ENCODE results near the gene KRTAP5-7.
"Not testable (repeated sequence)": the region's sequence is repeated elsewhere in the genome, so short reads cannot be mapped to it uniquely, and the experiment has no call there.

KRTAP5-7 gene

GRCh38 chr11:71535825-71536224, 8.8 kb downstream of the KRTAP5-7 start:
- no peak for DNase-seq

DNA sequence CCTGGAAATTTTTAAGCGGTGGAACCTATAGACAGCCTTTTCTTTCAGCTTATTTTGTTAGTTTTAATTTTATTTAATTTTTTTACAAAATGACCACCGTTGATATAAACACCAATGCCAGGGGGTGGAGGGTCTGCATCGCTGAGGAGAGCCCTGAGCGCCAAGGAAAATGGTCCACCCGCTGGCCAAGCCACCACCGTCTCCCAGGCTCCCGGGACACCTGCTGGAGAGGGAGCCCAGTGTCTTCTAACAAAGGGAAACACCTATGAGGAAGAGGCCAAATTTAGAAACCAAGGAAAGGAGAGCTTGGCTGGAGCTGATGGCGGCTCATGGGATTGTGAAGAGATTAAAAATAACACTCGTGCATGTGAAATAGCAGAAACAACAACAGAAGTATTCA, 10.5 kb downstream of the KRTAP5-7 start:
- DNase-seq, result no peak

- not testable (repeated sequence) for DNase-seq
Observed at GRCh38 chr11:71537977-71538665, 11.1 kb downstream of the KRTAP5-7 start, which contains the start of gene KRTAP5-8. Gene KRTAP5-8, plus strand, starts transcription at chr11:71538025. Its CDS starts 31 bp downstream, at chr11:71538056.

- DNase-seq, result no peak
Observed at GRCh38 chr11:71538666-71538990, 11.6 kb downstream of the KRTAP5-7 start.

DNA sequence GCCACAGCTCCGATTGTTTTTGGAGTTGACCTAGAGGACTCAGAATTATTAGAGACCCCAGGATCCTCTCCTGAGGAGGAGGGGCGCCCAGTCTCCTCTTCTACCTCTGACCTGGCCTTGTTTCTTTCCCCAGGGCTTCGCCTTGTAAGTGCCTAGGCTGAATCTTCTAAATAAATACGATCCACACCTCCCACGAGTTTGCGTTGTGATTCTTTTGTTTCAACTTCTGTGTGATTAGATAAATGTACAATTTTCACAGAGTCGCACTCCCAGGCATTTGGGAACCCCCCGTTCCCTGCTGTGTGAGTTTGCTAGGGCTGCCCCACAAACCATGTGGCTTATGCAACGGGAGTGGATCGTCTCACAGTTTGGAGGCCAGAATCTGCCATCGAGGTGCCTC, 11.9 kb downstream of the KRTAP5-7 start:
- no peak for DNase-seq

DNA sequence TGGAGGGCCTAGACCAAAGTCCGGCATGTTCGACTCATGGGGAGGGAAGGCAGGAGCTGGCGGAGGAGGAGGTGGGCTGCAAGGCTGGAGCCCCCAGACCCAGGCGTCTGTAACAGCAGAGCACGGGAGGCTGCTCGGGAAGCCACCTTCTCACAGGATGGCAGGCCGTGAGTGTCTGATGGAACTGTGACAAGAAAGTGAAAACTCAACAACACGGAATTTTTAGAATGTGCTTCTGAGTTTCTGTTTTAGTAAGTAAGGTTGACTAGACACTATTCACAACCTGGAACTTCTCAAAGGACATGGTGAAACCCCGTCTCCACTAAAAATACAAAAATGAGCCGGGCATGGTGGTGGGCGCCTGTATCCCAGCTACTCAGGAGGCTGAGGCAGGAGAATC, 12.9 kb downstream of the KRTAP5-7 start:
- DNase-seq, result not testable (repeated sequence)

DNA sequence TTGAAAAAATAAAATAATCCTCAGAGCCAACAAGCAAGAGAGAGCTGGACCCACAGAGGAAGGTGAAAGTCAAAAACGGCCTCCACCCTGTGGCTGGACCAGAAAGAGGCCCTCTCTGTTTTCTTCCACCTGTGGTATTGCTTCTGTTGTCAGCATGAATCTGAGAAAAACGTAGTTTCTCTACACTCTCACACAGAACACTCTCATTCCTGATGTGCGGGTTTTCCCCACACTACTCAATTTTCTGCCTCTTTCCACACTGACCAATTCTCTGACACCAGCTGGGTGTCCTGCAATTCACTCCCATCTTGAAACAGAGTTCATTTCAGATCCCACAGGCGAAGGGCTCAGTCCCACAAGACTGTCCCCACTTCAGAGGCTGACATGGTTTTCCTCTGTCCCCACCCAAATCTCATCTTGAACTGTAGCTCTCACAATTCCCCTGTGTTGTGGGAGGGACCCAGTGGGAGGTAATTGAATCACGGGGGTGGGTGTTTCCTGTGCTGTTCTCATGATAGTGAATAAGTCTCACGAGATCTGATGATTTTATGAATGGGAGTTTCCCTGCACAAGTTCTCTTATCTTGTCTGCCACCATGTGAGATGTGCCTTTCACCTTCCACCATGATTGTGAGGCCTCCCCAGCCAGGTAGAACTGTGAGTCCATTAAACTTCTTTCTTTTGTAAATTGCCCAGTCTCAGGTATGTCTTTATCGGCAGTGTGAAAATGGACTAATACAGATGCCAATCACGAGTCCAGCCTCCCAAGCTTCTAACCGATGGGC, 13.6 kb downstream of the KRTAP5-7 start:
- DNase-seq, result not testable (repeated sequence)

GRCh38 chr11:71542382-71542781, 15.3 kb downstream of the KRTAP5-7 start:
- no peak for DNase-seq

DNA sequence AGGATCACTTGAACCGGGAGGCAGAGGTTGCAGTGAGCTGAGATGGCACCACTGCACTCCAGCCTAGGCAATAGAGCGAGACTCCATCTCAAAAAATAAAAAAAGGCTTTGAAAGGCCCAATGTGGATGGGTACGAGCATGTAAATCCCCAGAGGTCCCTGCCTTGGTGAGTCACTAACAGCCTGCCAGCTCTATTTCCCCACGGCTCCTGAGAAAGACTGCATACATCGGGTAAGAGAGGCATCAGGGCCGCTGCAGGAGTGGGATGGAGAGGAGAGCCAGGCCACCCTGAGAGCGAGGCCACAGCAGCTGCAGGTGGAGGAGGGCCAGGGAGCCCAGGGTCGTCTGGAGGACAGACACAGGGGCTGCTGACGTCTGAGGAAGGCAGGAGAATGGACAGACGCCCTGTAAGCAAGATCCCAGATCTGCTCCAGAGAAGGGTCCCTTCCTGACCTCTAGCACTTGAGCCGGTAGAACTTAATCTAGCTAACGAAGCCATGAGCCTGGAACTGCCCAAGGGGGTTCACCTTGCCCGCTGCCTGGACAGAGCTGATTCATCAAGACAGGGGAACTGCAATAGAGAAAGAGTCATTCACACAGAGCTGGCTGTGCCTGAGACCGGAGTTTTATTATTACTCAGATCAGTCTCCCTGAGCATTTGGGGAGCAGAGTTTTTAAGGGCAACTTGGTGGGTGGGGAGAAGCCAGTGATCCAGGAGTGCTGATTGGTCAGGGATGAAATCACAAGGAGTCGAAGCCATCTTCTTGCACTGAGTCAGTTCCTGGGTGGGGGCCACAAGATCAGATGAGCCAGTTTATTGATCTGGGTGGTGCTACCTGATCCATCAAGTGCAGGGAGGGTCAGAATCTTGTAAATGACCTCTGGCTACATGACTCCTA, 16.1 kb downstream of the KRTAP5-7 start:
- DNase-seq, result no peak

GRCh38 chr11:71543866-71544265, 16.8 kb downstream of the KRTAP5-7 start:
- no peak for DNase-seq

DNA sequence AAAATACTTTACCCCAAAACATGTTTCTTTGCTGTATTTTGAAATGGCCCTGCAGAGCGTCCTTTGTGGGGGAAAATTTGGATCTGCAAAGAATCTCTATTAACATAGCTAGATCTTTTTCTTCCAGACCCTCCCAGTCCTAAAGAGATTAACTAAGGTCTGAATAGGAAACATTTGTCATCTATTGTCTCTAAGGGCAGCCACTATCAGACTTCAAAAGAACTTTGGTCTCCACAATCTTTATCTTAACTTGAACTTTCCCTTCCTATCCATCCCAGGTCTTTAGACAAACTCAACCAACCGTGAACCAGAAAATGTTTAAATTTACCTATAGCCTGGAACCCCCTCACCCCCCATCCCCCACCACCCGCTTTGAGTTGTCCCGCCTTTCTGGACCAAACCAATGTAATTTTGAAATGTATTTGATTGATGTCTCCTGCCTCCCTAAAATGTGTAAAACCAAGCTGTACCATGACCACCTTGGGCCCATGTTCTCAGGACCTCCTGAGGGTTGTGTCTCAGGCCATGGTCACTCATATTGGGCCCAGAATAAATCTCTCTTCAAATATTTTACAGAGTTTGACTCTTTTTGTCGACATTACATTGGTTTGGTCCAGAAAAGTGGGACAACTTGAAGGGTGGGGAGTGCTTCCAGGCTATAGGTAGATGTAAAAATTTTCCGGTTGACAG, 17.6 kb downstream of the KRTAP5-7 start:
- DNase-seq, result no peak

- no peak for DNase-seq
Observed at GRCh38 chr11:71545405-71545966, 18.4 kb downstream of the KRTAP5-7 start.

DNA sequence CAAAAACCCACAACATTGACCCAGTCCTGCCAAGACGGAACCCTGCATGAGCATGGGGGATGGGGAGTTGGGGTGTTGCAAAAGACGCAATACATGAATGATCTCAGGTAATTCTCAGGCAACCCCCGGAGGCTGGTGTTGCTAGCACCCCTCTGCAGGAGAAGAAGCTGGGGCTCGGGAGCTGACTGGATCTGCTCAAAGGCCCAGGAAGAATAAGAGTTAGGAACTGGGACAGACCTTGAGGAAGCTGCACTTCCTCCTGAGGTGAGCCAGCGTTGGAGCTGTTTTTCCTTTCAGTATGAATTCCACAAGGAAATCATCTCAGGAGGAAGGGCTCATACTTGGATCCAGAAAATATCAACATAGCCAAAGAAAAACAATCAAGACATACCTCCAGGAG, 21.1 kb downstream of the KRTAP5-7 start, which contains the start of gene KRTAP5-9:
Gene KRTAP5-9 (plus strand): TSS at position 301 of the 400 bp plus-strand sequence. CDS start 238 bp downstream, outside the sequence.
- DNase-seq, result no peak

- DNase-seq, result no peak
Observed at GRCh38 chr11:71548716-71549151, 21.7 kb downstream of the KRTAP5-7 start.

DNA sequence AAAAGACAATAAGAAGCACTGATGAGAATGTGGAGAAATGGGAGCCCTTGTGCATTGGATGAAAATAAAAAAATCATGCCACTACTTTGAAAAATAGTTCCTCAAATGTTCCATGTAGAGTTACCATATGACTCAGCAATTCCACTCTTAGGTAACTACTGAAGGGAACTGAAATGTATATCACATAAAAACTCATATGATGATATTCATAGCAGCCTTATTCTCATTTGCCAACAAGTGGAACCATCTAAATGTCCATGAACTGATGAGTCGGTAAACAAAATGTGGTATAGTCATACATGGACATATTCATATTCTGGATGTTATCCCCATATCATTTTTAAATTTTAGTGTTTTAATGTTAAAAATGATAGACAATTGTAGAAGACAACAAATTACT, 24.6 kb downstream of the KRTAP5-7 start:
- DNase-seq, result no peak

- no peak for DNase-seq
Observed at GRCh38 chr11:71554996-71555395, 27.9 kb downstream of the KRTAP5-7 start.

DNA sequence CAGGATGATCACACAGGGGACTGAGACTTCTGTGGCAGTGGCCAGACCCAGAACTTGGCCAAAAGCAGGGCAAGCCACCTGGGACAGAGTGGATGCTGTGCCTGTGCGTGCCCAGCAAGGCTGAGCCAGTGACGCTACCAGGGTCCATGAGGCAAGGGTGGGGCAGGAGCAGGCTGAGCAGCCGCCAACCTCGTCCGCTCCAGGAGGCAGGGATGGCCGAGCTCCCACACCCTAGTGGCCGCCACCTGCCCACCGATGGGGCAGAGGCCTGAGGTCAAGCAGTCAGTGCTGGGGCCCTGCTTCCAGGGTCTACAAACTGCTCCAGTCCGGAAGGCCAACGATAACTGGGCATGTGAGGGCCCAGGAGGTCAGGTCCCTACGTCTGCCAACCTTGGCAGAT, 28.4 kb downstream of the KRTAP5-7 start:
- DNase-seq, result no peak

- DNase-seq, result no peak
Observed at GRCh38 chr11:71556018-71556417, 29.0 kb downstream of the KRTAP5-7 start.

GRCh38 chr11:71557257-71557656, 30.2 kb downstream of the KRTAP5-7 start:
- no peak for DNase-seq

GRCh38 chr11:71558996-71559395, 31.9 kb downstream of the KRTAP5-7 start:
- no peak for DNase-seq

GRCh38 chr11:71562120-71562519, 35.1 kb downstream of the KRTAP5-7 start:
- no peak for DNase-seq

GRCh38 chr11:71563406-71563805, 36.3 kb downstream of the KRTAP5-7 start:
- DNase-seq, result no peak
